ENCODE results near the gene VARS2.

DNA sequence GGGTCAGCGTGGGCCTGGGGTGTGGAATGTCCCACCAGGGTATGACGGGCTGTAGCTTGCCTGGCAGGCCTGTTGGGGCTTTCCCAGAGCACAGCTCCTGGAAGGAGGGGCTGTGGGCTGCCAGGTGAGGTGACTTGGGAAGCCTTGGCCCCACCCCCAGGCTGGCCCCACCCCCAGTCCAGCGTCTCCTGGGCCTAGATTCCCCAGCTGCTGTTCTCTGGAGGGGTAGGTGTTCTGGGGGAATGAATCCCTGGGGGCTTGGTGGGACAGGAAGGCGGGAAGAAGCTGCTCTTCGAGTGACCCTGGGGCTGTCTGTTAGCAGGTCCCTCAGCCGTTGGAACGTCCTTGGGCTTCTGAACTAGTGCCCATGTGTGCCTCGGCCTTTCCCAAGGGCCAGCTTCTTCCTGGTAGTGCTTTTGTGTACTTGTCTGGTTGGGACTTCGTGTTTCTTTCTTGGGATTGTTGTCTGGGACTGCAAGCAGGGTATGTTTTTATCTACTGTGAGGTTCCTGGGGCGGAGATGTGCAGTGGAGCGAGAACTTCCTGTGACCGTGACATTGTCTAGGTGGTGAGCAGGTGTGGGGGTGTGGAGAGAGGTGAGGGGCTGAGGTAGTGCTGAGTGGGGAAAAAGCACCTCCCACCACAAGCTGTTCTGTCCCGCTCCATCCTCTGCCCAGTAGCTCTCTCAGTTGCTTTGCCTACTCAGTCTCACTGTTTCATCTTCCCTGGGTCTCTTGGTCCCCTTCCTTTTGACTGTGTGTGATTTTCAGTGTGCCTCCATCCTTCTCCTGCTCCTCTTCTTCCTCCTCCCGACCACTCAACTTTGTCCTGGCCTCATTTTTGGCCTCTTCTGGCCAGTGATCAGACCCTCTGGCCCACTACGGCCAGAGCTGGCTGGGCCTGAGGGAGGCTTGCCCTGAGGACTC, 31.0 kb upstream of the VARS2 start:
- TF ChIP-seq, protein P1, sequence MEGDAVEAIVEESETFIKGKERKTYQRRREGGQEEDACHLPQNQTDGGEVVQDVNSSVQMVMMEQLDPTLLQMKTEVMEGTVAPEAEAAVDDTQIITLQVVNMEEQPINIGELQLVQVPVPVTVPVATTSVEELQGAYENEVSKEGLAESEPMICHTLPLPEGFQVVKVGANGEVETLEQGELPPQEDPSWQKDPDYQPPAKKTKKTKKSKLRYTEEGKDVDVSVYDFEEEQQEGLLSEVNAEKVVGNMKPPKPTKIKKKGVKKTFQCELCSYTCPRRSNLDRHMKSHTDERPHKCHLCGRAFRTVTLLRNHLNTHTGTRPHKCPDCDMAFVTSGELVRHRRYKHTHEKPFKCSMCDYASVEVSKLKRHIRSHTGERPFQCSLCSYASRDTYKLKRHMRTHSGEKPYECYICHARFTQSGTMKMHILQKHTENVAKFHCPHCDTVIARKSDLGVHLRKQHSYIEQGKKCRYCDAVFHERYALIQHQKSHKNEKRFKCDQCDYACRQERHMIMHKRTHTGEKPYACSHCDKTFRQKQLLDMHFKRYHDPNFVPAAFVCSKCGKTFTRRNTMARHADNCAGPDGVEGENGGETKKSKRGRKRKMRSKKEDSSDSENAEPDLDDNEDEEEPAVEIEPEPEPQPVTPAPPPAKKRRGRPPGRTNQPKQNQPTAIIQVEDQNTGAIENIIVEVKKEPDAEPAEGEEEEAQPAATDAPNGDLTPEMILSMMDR (IDR thresholded peaks at IDR 0.05; ENCODE audit: poor library complexity), result no peak
- TF ChIP-seq EZH2 (IDR thresholded peaks at IDR 0.05; ENCODE audit: borderline replicate concordance), result no peak
